HEK293 (cell line): ENCODE measurements around the gene PCBP3.

Source experiments
- CTCF ChIP-seq: fragments of 450-650 bp; formaldehyde crosslinking; IDR thresholded peaks from 2 replicates; pipeline ENCODE4 v1.5.1; 2016; ENCODE audit warnings: missing biosample characterization, missing genetic modification characterization
- PRDM1 ChIP-seq: fragments of 450-650 bp; formaldehyde crosslinking; IDR thresholded peaks from 2 replicates; pipeline ENCODE4; 2016; ENCODE audit warnings: missing biosample characterization, missing genetic modification characterization
- PRDM10 ChIP-seq: fragments of 450-650 bp; formaldehyde crosslinking; IDR thresholded peaks from 2 replicates; pipeline ENCODE4 v1.5.1; 2016; ENCODE audit warnings: missing biosample characterization, missing genetic modification characterization
- TSHZ1 ChIP-seq: fragments of 450-650 bp; formaldehyde crosslinking; IDR thresholded peaks from 2 replicates; pipeline ENCODE4 v1.5.1; 2016; ENCODE audit warnings: missing biosample characterization, missing genetic modification characterization, borderline replicate concordance
- ZBTB11 ChIP-seq: fragments of 450-650 bp; formaldehyde crosslinking; conservative IDR thresholded peaks from 2 replicates; pipeline ENCODE4 v1.5.1; 2016; ENCODE audit warnings: low read depth, missing biosample characterization, missing genetic modification characterization
- ZNF280C ChIP-seq: fragments of 450-650 bp; formaldehyde crosslinking; IDR thresholded peaks from 2 replicates; pipeline ENCODE4 v1.5.1; 2016; ENCODE audit warnings: missing biosample characterization, missing genetic modification characterization
- ZNF580 ChIP-seq: fragments of 450-650 bp; formaldehyde crosslinking; IDR thresholded peaks from 2 replicates; pipeline ENCODE4 v1.5.1; 2016; ENCODE audit warnings: missing biosample characterization, missing genetic modification characterization
- ZNF660 ChIP-seq: fragments of 450-650 bp; IDR thresholded peaks from 2 replicates; pipeline ENCODE4 v1.5.1; 2018; ENCODE audit warnings: missing biosample characterization, mild to moderate bottlenecking, missing genetic modification characterization
- ZNF785 ChIP-seq: fragments of 450-650 bp; formaldehyde crosslinking; IDR thresholded peaks from 2 replicates; pipeline ENCODE4 v1.5.1; 2016; ENCODE audit warnings: missing biosample characterization, missing genetic modification characterization
- ZNF791 ChIP-seq: fragments of 450-650 bp; formaldehyde crosslinking; IDR thresholded peaks from 2 replicates; pipeline ENCODE4 v1.5.1; 2016; ENCODE audit warnings: missing biosample characterization, missing genetic modification characterization
- ZSCAN5A ChIP-seq: fragments of 450-650 bp; formaldehyde crosslinking; IDR thresholded peaks from 2 replicates; pipeline ENCODE4 v1.5.1; 2016; ENCODE audit warnings: missing biosample characterization, missing genetic modification characterization

- TF ChIP-seq PRDM10 (tag by site-specific recombination) (no peak), CTCF (tag by site-specific recombination) (no peak), ZNF280C (tag by site-specific recombination) (no peak), ZNF660 (no peak), PRDM1 (tag by site-specific recombination) (no peak), TSHZ1 (tag by site-specific recombination) (no peak), ZNF785 (no peak), ZNF791 (tag by site-specific recombination) (no peak), ZSCAN5A (tag by site-specific recombination) (no peak), ZBTB11 (no peak), ZNF580 (tag by site-specific recombination) (no peak)
Observed at GRCh38 chr21:45918835-45919447, 275.4 kb downstream of the PCBP3 start.
